HG02970 (cell line): ENCODE data around the gene SPATA31A5.
"Not testable (repeated sequence)": the region's sequence is repeated elsewhere in the genome, so short reads cannot be mapped to it uniquely, and the experiment has no call there.

Experiments used
- ATAC-seq: cut with Tn5 transposase; IDR thresholded peaks from one replicate; pipeline ENCODE4 v1.9.1; 2021; ENCODE audit warnings: mild to moderate bottlenecking, moderate library complexity, moderate number of reproducible peaks; ENCODE audit not compliant: unreplicated experiment, low FRiP score

Gene SPATA31A5

DNA sequence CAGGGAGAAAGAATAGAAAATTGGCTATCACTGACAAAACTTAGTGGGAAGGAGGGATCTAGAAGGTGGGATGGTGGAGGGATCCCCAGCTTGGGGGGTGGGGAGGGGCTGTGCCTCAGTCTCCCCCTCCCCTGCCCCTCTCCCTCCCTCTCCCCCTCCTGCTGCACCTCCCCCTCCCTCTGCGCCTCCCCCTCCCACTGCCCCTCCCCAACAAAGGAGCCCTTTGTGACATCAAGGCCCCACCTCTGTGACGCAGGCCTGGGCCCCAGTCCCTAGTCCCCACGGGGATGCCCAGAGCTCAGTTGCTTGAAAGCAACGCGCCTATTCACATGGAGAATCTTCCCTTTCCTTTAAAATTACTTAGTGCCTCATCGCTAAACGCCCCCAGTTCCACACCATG lies at the start of gene SPATA31A5:
SPATA31A5 (plus strand) TSS at position 301 of the 400 bp plus-strand sequence; CDS start at position 330, 29 bp downstream.
- not testable (repeated sequence) for ATAC-seq

DNA sequence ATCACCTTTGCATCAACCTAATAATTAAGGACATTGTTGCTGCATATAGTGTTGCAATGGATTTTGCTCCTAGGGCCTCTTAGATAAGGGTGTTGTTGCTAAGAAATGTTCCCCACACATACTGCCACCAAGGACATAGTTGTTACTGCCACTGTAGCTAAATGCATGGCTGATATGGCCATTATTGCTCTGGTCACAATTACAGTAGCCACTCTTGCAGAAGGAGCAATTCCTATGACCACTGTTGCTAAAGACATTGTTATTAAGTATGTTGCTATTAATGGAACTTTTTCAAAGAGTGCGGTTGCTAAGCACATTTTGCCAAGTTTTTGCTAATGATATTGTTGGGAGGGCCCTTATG lies 48.8 kb downstream of the SPATA31A5 start:
- ATAC-seq: not testable (repeated sequence)

- not testable (repeated sequence) for ATAC-seq
Measured at GRCh38 chr9:60966382-60966781, 52.2 kb downstream of the SPATA31A5 start.
